AML-193 (cell line): ENCODE data around the gene RPTOR.
"Not testable (repeated sequence)": the region's sequence is repeated elsewhere in the genome, so short reads cannot be mapped to it uniquely, and the experiment has no call there.

Experiments
- DNase-seq, 2 experiments: peaks; one replicate each; lab custom pipeline; 2025; lab: John Stamatoyannopoulos, UW

RPTOR gene

GRCh38 chr17:80694085-80694991, 149.7 kb downstream of the RPTOR start:
- DNase-seq, result no peak

GRCh38 chr17:80694992-80695912, 150.6 kb downstream of the RPTOR start:
- no peak for DNase-seq

GRCh38 chr17:80695979-80696378, 151.3 kb downstream of the RPTOR start:
- DNase-seq, result no peak

- no peak for DNase-seq
Measured at GRCh38 chr17:80696456-80696855, 151.8 kb downstream of the RPTOR start.

- DNase-seq, result no peak
Measured at GRCh38 chr17:80696964-80697363, 152.3 kb downstream of the RPTOR start.

GRCh38 chr17:80698297-80698696, 153.7 kb downstream of the RPTOR start:
- DNase-seq, result no peak

GRCh38 chr17:80699205-80699604, 154.6 kb downstream of the RPTOR start:
- DNase-seq, result not testable (repeated sequence)

- no peak for DNase-seq
Measured at GRCh38 chr17:80701730-80702129, 157.1 kb downstream of the RPTOR start.

GRCh38 chr17:80702315-80703141, 157.9 kb downstream of the RPTOR start:
- DNase-seq, result no peak

- DNase-seq, result no peak
Measured at GRCh38 chr17:80703142-80703478, 158.5 kb downstream of the RPTOR start.

GRCh38 chr17:80704381-80704819, 159.8 kb downstream of the RPTOR start:
- peak; percentile 41 to 62 for DNase-seq

GRCh38 chr17:80704894-80705293, 160.3 kb downstream of the RPTOR start:
- DNase-seq, result no peak

- DNase-seq, result no peak
Measured at GRCh38 chr17:80705988-80706387, 161.3 kb downstream of the RPTOR start.

- DNase-seq, result no peak
Measured at GRCh38 chr17:80706463-80706867, 161.8 kb downstream of the RPTOR start.

GRCh38 chr17:80708480-80708879, 163.8 kb downstream of the RPTOR start:
- no peak for DNase-seq

GRCh38 chr17:80709090-80709695, 164.6 kb downstream of the RPTOR start:
- DNase-seq, result no peak

- DNase-seq, result no peak
Measured at GRCh38 chr17:80710714-80711302, 166.2 kb downstream of the RPTOR start.

GRCh38 chr17:80712089-80712488, 167.5 kb downstream of the RPTOR start:
- no peak for DNase-seq

GRCh38 chr17:80712606-80713005, 168.0 kb downstream of the RPTOR start:
- no peak for DNase-seq

GRCh38 chr17:80716986-80717719, 172.5 kb downstream of the RPTOR start:
- no peak for DNase-seq
